Activated CD8-positive, alpha-beta memory T cell treated with anti-CD3 and anti-CD28 coated beads, Interleukin-2, amount 50 U/mL, for 24 hours (primary cell): ENCODE data around the gene EDRF1.
"Not testable (repeated sequence)": the region's sequence is repeated elsewhere in the genome, so short reads cannot be mapped to it uniquely, and the experiment has no call there.

Experiments used
- DNase-seq: peaks from one replicate; pipeline ENCODE4 v3.0.0-alpha.2; 2020; ENCODE audit errors: extremely low read depth

Gene EDRF1, protein sequence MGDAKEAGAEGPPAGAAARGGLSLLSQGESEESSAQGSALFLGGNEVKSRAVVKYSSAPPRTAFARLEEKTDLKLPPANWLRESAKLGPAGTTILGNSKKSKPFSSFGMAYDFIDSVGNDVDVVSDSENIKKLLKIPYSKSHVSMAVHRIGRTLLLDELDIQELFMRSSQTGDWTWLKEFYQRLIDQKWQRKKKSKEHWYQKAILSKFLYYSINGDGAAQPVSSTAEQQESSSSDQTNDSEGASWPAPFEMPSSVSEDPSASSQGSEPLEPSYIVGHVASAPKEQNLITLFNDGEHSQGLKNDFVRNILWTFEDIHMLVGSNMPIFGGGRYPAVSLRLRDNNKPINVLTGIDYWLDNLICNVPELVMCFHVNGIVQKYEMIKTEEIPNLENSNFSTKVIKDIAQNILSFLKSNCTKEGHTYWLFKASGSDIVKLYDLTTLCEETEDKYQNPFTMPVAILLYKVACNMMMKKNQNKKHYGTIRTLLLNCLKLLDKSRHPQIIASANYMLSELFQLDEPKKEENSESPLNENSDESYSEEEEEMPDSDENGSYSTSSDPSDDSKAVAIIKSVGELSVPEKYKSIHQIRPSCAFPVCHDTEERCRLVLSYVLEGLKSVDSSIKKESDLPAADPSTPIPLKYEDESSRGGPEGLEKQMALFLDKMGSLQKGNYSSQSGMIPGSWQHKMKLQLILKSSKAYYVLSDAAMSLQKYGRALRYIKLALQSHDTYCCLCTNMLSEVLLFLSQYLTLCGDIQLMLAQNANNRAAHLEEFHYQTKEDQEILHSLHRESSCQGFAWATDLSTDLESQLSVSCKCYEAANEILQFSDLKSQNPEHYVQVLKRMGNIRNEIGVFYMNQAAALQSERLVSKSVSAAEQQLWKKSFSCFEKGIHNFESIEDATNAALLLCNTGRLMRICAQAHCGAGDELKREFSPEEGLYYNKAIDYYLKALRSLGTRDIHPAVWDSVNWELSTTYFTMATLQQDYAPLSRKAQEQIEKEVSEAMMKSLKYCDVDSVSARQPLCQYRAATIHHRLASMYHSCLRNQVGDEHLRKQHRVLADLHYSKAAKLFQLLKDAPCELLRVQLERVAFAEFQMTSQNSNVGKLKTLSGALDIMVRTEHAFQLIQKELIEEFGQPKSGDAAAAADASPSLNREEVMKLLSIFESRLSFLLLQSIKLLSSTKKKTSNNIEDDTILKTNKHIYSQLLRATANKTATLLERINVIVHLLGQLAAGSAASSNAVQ

DNA sequence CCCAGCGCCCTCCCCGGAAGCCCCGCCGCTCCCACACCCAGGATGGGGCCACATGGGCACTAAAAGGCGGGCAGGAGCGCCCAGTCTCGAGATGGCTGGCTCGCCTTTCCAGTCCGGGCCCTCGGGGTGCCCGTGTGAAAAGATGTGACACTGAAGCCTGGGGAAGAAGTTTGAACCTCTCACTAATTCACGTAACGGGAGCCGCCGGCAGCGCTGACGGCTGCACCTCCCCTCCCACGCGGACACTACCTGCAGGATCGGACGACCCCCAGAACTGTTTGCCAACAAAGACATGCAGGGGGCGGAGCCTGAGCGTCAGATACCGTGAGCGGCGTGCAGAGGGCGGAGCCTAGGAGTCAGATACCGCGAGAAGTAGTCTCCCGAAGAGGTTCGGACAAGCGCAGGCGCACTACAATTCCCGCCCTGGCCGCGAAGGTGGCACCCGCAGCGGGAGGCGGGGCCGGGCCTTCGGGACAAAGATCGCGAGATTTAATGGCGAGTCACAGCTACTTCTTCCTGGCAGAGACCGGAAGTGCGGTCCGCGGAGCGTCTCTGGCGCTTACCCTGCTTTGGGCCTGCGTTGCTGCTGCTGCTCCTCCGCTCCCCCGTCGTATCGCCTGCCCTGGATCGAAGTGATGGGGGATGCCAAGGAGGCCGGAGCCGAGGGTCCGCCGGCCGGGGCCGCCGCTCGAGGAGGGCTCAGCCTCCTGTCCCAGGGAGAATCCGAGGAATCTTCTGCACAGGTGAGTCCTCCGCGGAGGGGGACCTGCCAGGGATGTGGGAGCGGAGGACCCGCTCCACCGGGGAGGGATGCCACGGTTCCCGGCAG is at the start of gene EDRF1:
EDRF1 (plus strand) TSS at position 537 of the 829 bp plus-strand sequence; CDS start at position 636, 99 bp downstream.
- DNase-seq, result peak; percentile 97

DNA sequence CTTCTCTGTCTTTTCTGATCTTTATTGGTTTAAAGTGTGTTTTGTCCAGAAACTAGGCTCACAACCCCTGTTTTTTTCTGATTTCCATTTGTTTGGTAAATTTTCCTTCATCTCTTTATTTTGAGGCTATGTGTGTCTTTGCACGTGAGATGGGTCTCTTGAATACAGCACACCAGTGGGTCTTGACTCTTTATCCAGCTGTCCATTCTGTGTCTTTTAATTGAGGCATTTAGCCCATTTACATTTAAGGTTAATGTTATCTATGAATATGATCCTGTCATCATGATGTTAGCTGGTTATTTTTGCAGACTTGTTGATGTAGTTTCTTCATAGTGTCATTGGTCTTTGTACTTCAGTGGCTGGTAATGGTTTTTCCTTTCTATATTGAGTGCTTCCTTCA is 46.6 kb upstream of the EDRF1 start:
- no peak for DNase-seq

DNA sequence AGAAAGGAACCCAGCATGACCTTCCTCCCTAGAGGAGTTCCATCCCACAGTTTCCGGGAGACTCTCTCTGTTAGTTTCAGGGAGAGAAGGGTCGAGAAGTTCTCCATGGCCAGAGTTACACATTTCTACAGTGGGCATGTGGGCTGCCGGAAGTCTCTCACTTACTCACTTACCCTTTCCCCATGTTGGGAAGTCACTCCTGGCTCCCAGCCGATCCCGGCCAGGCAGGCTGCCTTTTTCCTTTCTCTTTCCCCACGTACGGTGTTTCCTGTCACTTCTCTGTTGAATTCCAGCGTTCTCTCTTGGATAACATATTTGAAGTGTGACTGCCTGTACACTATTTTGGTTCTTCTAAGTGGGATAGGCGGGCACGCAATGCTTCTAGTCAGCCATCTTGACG is 40.1 kb upstream of the EDRF1 start:
- no peak for DNase-seq

DNA sequence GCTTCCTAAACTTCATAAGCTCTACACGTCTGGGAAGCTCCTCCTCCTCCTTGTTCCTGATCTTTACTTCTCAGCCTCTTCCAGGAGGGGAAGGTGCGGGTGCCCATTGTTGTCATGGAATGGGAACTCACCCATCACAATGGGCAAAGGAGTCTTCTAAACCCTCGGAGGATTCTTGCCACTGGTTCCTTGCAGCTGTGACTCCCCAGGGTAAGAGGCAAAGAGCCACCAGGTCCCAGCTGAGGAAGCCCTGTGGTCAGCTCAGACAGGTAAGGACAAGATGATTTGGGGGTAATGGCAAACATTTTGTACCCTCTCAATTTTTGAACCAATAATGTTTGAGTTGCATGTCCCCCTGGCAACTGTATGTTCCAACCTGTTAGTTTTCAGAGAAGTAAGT is 36.4 kb upstream of the EDRF1 start, which contains the start of gene TEX36:
TEX36 (minus strand) TSS at position 101 of the 400 bp plus-strand sequence. CDS start 174 bp downstream, outside the sequence.
- no peak for DNase-seq

DNA sequence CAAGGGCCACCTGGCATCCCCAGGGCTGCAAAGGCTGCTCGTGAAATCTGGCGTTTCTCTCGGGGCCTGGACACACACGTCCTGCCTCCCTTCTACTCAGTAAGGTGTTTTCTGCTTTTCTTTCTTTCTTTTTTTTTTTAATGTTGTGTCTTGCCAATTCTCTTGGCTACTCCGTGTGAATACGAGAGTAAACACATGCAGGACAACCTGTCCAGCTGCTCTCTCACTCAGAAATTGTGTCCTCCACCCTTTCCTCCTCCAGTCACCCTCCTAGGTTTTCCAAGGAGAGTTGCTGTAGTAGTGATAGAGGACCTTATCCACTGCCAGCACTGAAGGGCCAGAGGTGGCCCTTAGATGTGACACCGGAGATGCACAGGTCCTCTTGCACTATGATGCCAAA is 35.7 kb upstream of the EDRF1 start:
- no peak for DNase-seq

DNA sequence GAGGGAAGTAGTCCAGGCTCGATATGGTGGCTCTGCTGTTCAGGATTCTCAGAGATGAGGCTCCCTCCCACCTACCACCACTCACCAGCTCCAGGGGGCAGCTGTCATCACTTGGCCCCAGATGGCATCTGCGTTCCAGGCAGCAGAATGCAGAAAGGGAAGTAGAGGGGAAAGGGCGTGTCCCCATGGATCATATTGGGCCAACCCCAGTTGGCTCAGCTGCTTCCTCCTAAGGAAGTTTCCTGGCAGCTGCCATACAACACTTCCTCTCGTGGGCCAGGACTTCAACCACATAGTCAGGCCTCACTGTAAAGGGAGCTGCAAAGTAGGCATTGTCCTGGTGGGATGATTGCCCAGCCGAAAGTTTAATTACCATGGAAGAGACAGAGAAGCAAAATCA is 34.9 kb upstream of the EDRF1 start:
- no peak for DNase-seq

DNA sequence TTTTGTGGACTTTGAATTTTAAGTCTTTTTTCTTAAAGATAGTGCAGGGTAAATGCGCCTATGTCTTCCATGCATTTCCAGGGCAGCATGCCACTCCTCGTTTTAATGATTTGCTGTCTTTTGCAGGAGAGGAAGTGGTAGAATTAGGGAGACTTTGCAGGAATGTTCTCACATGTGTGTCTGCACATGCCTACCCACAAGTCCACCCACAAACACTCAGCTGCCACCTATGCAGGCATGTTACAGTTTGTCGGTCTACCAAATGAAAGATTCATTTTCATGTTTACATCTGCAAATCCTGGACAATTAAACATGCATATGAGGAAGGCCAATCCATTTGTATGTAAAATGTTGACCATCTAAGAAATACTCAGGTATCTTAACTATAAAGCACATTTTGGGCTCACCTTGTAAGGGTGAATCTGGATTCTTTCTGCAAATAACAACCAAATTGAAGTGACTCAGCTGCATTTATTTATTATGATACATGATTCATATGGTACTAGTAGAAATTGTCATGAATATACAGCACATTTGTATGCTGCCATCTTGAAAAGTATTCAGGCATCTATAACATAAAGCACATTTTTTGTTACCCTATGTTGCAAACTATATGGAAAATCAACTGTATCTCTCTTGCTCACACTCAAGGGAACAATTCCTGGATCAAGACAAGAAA is 31.9 kb upstream of the EDRF1 start:
- DNase-seq, result no peak

DNA sequence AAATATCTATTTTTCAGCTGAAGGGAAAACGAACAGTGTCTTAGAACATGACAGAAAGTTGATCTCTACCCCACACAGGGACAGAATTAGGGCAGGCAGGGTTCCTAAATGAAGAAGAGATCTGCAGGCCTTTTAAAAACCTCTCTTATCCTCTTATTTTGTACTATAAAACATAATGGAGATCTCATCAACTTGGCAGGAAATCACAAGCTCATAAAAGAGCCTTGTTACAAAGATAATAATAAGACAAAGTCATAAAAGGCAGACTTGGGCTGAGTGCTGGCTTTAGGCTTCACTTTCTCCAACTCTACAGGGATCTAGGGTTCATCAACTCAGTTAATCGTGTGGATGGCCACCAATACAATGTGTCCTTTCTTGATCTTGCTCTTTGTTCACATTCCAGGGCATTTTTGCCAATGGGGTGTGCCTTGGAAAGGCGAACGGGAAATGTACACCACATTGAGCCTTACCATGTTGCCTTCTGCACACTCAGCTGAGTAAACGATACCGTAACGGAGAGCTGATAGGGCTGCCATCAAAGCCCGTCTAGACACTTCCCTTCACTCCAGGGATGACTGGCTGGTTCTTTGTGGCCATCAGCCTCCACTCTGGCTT is 29.4 kb upstream of the EDRF1 start:
- DNase-seq, result no peak

DNA sequence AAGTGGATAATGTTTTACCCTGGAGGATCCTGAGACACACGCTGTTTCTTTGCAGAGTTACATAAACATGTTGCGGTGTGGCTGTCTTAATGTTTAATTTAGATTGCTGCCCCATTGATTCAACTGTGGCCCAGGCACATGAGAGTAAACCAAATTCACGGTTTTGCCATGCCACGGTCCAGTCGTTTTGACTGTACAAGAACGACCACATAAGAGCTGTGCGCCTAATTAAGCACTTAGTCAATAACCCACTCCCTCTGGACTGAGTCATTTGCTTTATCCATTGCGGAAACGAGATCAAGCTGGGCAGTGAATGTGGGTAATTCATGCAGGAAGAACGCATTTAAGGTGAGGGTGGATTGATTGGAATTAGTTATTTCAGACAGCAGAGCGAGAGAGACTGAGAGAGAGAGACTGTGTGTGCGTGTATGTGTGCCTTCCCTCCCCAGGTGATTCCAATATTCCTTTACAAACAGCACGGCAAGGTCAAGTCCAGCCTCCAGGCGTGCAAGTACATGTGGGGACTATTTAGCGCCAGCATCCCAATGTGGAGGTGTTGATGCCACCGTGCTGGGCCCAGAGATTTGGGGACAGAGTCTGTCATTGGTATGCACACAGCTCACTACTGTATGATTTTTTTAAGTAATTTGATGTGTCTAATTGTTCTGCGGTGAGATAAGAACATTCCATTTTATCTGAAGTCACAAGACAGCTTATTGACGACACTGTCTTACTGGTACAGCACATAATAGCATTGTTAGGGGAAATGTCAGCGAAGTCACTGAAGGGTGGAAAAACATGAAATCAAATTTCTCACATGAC is 28.1 kb upstream of the EDRF1 start:
- no peak for DNase-seq

DNA sequence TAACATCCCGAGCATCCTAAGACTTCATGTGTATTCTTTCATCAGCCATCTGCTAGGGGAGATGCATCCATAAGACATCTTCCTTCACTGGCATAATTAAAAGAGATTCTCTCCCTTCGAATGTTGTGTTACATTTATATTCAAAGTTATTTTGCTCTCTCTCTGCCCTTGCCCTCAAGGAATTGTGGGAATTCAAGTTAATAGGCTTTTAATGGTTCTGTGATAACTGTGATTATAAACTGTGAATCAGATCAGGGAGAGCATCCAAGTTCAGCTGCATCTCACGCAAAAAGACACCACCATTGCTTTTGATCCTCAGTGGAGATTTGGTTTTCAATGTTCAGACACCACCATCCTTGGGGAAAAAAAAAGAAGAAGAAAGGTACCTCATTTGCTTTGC is 27.3 kb upstream of the EDRF1 start:
- no peak for DNase-seq

DNA sequence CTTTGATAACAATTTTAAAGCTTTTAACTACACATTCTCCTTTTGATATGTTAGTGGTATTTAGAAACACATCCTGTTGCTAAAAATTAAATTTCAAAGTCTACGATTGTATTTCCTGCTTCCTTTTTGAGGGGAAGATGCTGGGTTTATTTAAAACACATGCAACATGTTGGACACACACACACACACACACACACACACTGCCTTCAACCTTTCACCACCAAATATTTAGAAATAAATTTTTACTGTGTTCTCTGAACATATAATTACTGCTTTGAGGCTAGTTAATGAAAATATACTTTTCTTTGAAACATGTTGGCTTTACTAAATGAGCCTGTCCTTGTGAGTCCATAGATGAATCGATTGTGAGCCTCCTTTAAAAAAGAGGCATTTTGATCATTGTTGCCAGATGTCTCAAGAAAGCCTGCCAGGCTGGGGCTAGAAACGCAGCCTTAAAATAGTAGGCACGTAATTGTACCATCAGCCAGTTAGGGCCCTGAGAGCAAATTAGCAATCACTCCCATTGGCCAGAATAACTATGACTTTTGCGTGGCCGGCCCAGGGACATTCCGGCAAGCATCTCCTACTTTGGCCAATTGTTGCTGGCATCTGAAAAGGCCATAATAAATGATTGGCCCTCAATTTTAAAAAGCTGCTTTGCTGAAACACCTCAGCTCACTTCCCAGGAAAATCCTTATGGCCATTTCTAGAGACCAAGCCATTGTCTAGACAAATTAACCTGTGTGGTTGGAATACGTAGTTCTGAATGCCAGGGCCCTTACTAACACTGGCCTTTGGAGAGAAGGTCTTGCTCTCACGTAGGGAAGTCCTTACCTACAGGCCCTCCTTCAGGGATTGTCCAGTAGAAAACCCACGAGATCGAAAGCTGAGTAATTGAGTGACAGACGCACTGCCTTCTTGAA is 26.6 kb upstream of the EDRF1 start:
- no peak for DNase-seq

DNA sequence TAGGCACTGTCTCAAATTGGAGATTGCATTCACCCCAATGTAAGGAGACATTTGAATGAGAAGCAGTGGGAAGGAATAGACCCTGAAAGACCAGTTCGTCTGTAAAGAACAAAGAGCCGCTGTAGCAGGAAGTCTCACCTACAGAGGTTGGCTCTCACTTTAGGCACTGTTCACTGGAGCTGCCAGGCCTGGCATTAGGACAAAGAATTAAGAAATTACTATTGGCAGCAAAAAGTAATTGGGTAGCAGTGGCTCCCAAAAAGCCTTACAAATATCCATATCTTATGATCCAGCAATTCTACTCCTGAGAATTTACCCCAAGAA is 26.0 kb upstream of the EDRF1 start:
- DNase-seq, result no peak

DNA sequence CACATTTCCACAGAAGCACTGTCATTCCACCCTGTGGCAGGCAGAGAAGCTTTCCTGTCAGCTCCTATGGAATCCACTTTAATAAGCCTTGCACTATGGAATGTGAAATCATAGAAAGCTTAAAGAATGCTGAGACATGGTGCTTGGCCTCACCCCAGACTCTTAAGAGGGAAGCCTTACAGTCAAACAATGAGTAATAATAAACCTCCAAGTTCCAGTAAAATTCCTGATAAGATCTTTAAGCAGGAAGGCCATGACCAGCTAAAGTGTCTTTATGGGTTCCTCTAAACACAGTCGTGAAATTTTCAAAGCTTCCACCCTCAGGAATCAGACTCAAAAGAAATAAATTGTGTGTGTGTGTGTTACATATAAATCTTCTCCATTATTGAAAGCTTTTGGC is 24.6 kb upstream of the EDRF1 start:
- no peak for DNase-seq

DNA sequence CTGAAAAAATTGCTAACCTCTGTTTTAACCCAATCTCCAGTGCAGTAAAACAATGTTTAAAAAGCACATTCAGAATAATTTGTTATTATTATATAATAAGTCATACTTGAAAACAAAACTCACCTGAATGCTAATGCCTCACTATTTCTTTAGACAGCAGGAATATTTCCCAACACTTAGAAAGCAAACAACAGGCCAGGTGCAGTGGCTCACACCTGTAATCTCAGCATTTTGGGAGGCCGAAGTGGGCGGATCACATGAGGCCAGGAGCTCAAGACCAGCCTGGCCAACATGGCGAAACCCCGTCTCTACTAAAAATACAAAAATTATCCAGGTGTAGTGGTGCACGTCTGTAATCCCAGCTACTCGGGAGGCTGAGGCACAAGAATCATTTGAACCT is 22.6 kb upstream of the EDRF1 start:
- DNase-seq, result not testable (repeated sequence)

DNA sequence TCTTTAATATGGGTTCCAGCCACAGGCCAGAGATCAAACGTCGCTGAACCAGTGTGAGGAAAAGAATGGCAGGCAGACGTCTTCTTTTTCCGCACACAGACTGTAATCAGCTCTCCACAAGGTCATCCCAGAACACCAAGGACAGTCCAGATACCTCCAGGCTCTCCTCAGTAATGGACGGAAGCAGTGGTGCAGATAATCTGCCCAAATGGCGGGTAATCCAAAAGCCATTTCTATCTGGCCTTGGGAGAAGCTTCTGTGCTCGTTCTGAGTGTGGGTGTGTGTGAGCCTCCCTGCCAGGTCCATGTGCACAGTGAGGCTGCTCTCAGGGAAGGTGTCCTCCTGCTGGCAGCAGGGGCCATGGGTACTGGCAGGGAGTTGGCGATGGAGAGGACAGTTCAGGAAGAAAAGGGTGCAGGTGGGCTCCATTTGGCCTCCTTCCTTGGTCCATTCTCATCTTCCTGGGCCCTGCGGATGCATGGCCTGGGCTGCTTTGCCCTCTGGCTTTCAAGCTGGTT is 21.0 kb upstream of the EDRF1 start:
- DNase-seq, result no peak

DNA sequence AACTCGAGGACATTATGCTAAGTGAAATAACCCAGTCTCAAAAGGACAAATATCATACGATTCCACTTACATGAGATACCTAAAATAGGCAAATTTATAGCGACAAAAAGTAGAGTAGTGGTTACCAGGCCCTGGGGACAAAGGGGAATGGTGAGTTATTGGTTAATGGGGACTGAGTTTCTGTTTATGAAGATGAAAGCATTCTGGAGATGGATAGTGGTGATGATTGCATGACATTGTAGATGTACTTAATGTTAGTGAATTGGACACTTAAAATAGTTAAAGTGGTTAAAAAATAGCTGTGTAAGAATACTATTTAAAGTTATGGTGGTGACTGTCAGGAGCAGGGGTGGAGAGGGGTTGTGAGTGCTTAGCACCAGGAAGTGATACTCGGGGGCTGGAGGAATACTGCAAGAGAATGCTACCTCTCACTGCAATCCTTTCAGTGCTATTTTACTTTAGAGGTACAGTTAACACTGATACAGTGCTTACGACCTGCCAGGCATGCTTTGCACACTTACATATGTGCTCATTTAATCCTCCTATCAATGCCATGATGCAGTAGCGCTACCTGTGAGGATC is 19.9 kb upstream of the EDRF1 start:
- no peak for DNase-seq

DNA sequence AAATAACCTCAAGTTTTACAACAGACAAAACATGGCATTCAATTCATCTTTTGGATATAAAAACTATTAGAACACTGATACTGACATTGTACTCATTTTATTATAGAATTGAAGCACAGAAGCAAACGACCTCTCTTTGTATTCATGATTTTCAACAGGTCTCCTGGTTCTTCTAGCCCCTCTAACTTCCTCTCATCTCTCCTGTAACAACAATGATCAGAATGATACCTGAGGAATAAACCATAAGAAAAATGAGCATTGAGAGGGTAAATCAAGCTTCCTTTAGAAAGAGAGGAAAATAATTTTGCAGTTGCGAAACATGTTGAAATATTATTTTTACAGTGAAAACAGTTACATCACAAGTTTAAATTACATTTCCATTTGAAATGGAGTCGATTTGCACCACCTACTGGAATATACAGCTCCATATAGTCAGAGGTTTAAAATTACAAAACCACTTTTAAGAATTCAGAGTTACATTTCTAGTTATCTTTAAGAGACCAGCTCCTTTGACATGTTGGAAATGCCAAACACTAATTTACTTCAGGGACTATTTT is 19.1 kb upstream of the EDRF1 start:
- no peak for DNase-seq
